ENCODE results near the gene GABPA. TPM values are rescaled to one million over a fixed set of nuclear protein-coding genes. Genes with fewer than 3 reads are reported as not detected.

The GABPA gene
- total and polyA plus RNA-seq, 2 of the 13 experiments (the other 11 are each of a cell fraction or from before 2014, with no cell fraction given): 7.4 to 13.2 TPM

GRCh38 chr21:25734904-25735645, at the start of gene GABPA, which contains the start of gene ATP5PF (continued):
- TF ChIP-seq CCAR2 (optimal IDR thresholded peaks at IDR 0.05; ENCODE audit: low read depth, low read length): no peak
- TF ChIP-seq ZNF281 (CRISPR knock-in tag; IDR thresholded peaks at IDR 0.05; ENCODE audit: borderline replicate concordance): peak; percentile 13; the same call in 1 of the 2 replicates
- peak; percentile 24; the same call in 1 of the 2 replicates for TF ChIP-seq EED (CRISPR knock-in tag; IDR thresholded peaks at IDR 0.05)
- TF ChIP-seq ZNF549 (CRISPR knock-in tag; IDR thresholded peaks at IDR 0.05): no peak
- peak; percentile 91 for TF ChIP-seq KAT8 (CRISPR knock-in tag; IDR thresholded peaks at IDR 0.05)
- TF ChIP-seq ADNP (CRISPR knock-in tag; IDR thresholded peaks at IDR 0.05): no peak
- TF ChIP-seq ZBTB46 (CRISPR knock-in tag; IDR thresholded peaks at IDR 0.05; ENCODE audit: borderline replicate concordance): no peak
- TF ChIP-seq ZNF737 (CRISPR knock-in tag; IDR thresholded peaks at IDR 0.05; ENCODE audit: borderline replicate concordance): no peak
- no peak for TF ChIP-seq CEBPZ (IDR thresholded peaks at IDR 0.05; ENCODE audit: low read length)
- TF ChIP-seq PCBP1 (IDR thresholded peaks at IDR 0.05; ENCODE audit: borderline replicate concordance, low read depth, low read length): no peak
- TF ChIP-seq ZNF703 (CRISPR knock-in tag; IDR thresholded peaks at IDR 0.05; ENCODE audit: borderline replicate concordance): no peak
- TF ChIP-seq ARID3A (IDR thresholded peaks at IDR 0.05; ENCODE audit: low read depth, low read length): no peak
- 0 out of 2 replicates have a peak, but pooled peaks have one; percentile 48 for TF ChIP-seq FIP1L1 (IDR thresholded peaks at IDR 0.05; ENCODE audit: borderline replicate concordance, insufficient read depth, low read depth, low read length)
